ENCODE measurements around the gene RBM3. TPM values are rescaled to one million over a fixed set of nuclear protein-coding genes. Genes with fewer than 3 reads are reported as not detected.

Gene RBM3
- total RNA-seq, 5 donors from 2014 or later (not counting 1 experiment from before 2014, with no cell fraction given) = 212 to 345 (median 222) TPM

- no peak for ATAC-seq (replicated peaks in 1 of 4)
- WGBS (ENCODE audit: insufficient coverage) = no CpG with 5 or more reads among the region's 16 CpGs
- ChIA-PET CTCF (no interaction called here), POLR2A (no interaction called here)
- Histone ChIP-seq H3K9me3 (no peaks in the 10 kb centered on the region), H3K27ac (ENCODE audit: low read length) (no peak overlapping the region), H3K36me3 (ENCODE audit: control insufficient read depth in 2 of 2, extremely low read depth in 1 of 2, insufficient read depth in 1 of 2, low read length in 1 of 2) (peaks cover 5 to 17% of the 10 kb centered on the region in 2 donors), H3K27me3 (replicated peaks in 1 of 2; ENCODE audit: control insufficient read depth in 2 of 2, extremely low read depth in 1 of 2, insufficient read depth in 2 of 2, low read length in 1 of 2) (no peaks in the 10 kb centered on the region), H3K4me3 (ENCODE audit: control insufficient read depth in 1 of 2, extremely low read depth in 1 of 2, low read length in 1 of 2) (no peak overlapping the region), H3K4me1 (ENCODE audit: control insufficient read depth in 1 of 2, extremely low read depth in 1 of 2, insufficient read depth in 2 of 2, low read length in 2 of 2) (no peaks in the 10 kb centered on the region)
- Mint-ChIP-seq H3K9me3 (no peaks in the 10 kb centered on the region), H3K27me3 (no peaks in the 10 kb centered on the region), H3K27ac (no peak overlapping the region), H3K4me1 (no peaks in the 10 kb centered on the region), H3K4me3 (no peak overlapping the region), H3K36me3 (peaks cover 11% of the 10 kb centered on the region)
- no peak for DNase-seq
Measured at GRCh38 chrX:48604701-48605100, 30.4 kb downstream of the RBM3 start.

- H3K4me3 Mint-ChIP-seq = no peak overlapping the region
- ATAC-seq (replicated peaks in 1 of 4) = peak in 1 of 4 experiments; percentile 19
- ChIA-PET CTCF (no interaction called here), POLR2A (no interaction called here)
- no peak for DNase-seq
- no peaks in the 10 kb centered on the region for H3K4me1 Mint-ChIP-seq
- H3K9me3 Mint-ChIP-seq = no peaks in the 10 kb centered on the region
- Histone ChIP-seq H3K27me3 (replicated peaks in 1 of 2; ENCODE audit: control insufficient read depth in 2 of 2, extremely low read depth in 1 of 2, insufficient read depth in 2 of 2, low read length in 1 of 2) (no peaks in the 10 kb centered on the region), H3K27ac (ENCODE audit: low read length) (no peak overlapping the region), H3K4me1 (ENCODE audit: control insufficient read depth in 1 of 2, extremely low read depth in 1 of 2, insufficient read depth in 2 of 2, low read length in 2 of 2) (no peaks in the 10 kb centered on the region), H3K4me3 (ENCODE audit: control insufficient read depth in 1 of 2, extremely low read depth in 1 of 2, low read length in 1 of 2) (no peak overlapping the region), H3K9me3 (no peaks in the 10 kb centered on the region), H3K36me3 (ENCODE audit: control insufficient read depth in 2 of 2, extremely low read depth in 1 of 2, insufficient read depth in 1 of 2, low read length in 1 of 2) (peaks cover 5 to 8% of the 10 kb centered on the region in 2 donors)
- H3K36me3 Mint-ChIP-seq = peaks cover 11% of the 10 kb centered on the region
- no peaks in the 10 kb centered on the region for H3K27me3 Mint-ChIP-seq
- H3K27ac Mint-ChIP-seq = no peak overlapping the region
- no CpG with 5 or more reads among the region's 6 CpGs for WGBS (ENCODE audit: insufficient coverage)
Measured at GRCh38 chrX:48606091-48606490, 31.8 kb downstream of the RBM3 start.

- CTCF ChIA-PET = no interaction called here
- WGBS (ENCODE audit: insufficient coverage) = 83% methylated on average over 1 of the region's 2 CpGs
- no peak overlapping the region for H3K4me3 Mint-ChIP-seq
- POLR2A ChIA-PET = no interaction called here
- no peak overlapping the region for H3K27ac Mint-ChIP-seq
- no peak for ATAC-seq (replicated peaks in 1 of 4)
- H3K27me3 ChIP-seq (replicated peaks in 1 of 2; ENCODE audit: control insufficient read depth in 2 of 2, extremely low read depth in 1 of 2, insufficient read depth in 2 of 2, low read length in 1 of 2) = no peaks in the 10 kb centered on the region
- H3K4me1 ChIP-seq (ENCODE audit: control insufficient read depth in 1 of 2, extremely low read depth in 1 of 2, insufficient read depth in 2 of 2, low read length in 2 of 2) = no peaks in the 10 kb centered on the region
- no peaks in the 10 kb centered on the region for H3K9me3 ChIP-seq
- H3K4me3 ChIP-seq (ENCODE audit: control insufficient read depth in 1 of 2, extremely low read depth in 1 of 2, low read length in 1 of 2) = no peak overlapping the region
- H3K4me1 Mint-ChIP-seq = no peaks in the 10 kb centered on the region
- no peak for DNase-seq
- H3K27ac ChIP-seq (ENCODE audit: low read length) = no peak overlapping the region
- H3K36me3 ChIP-seq (ENCODE audit: control insufficient read depth in 2 of 2, extremely low read depth in 1 of 2, insufficient read depth in 1 of 2, low read length in 1 of 2) = no peaks in the 10 kb centered on the region
- no peaks in the 10 kb centered on the region for H3K9me3 Mint-ChIP-seq
- no peaks in the 10 kb centered on the region for H3K36me3 Mint-ChIP-seq
- peaks cover 0 to 4% of the 10 kb centered on the region in 2 donors for H3K27me3 Mint-ChIP-seq
Measured at GRCh38 chrX:48611703-48612102, 37.4 kb downstream of the RBM3 start.

GRCh38 chrX:48613502-48614160 lies 39.3 kb downstream of the RBM3 start:
- POLR2A ChIA-PET = no interaction called here
- CTCF ChIA-PET = no interaction called here
- Mint-ChIP-seq H3K36me3 (no peaks in the 10 kb centered on the region), H3K27me3 (peaks cover 0 to 8% of the 10 kb centered on the region in 2 donors), H3K27ac (no peak overlapping the region), H3K9me3 (no peaks in the 10 kb centered on the region), H3K4me3 (no peak overlapping the region), H3K4me1 (no peaks in the 10 kb centered on the region)
- Histone ChIP-seq H3K36me3 (ENCODE audit: control insufficient read depth in 2 of 2, extremely low read depth in 1 of 2, insufficient read depth in 1 of 2, low read length in 1 of 2) (no peaks in the 10 kb centered on the region), H3K4me3 (ENCODE audit: control insufficient read depth in 1 of 2, extremely low read depth in 1 of 2, low read length in 1 of 2) (no peak overlapping the region), H3K27me3 (replicated peaks in 1 of 2; ENCODE audit: control insufficient read depth in 2 of 2, extremely low read depth in 1 of 2, insufficient read depth in 2 of 2, low read length in 1 of 2) (no peaks in the 10 kb centered on the region), H3K4me1 (ENCODE audit: control insufficient read depth in 1 of 2, extremely low read depth in 1 of 2, insufficient read depth in 2 of 2, low read length in 2 of 2) (no peaks in the 10 kb centered on the region), H3K9me3 (no peaks in the 10 kb centered on the region), H3K27ac (ENCODE audit: low read length) (no peak overlapping the region)
- DNase-seq (no peak), ATAC-seq (replicated peaks in 1 of 4) (no peak)
- 100% methylated on average over 1 of the region's 6 CpGs for WGBS (ENCODE audit: insufficient coverage)

GRCh38 chrX:48616576-48616975 lies 42.3 kb downstream of the RBM3 start:
- peaks cover 0 to 8% of the 10 kb centered on the region in 2 donors for H3K27me3 Mint-ChIP-seq
- Histone ChIP-seq H3K4me1 (ENCODE audit: control insufficient read depth in 1 of 2, extremely low read depth in 1 of 2, insufficient read depth in 2 of 2, low read length in 2 of 2) (no peaks in the 10 kb centered on the region), H3K36me3 (ENCODE audit: control insufficient read depth in 2 of 2, extremely low read depth in 1 of 2, insufficient read depth in 1 of 2, low read length in 1 of 2) (no peaks in the 10 kb centered on the region), H3K4me3 (ENCODE audit: control insufficient read depth in 1 of 2, extremely low read depth in 1 of 2, low read length in 1 of 2) (no peak overlapping the region), H3K9me3 (no peaks in the 10 kb centered on the region), H3K27ac (ENCODE audit: low read length) (no peak overlapping the region), H3K27me3 (replicated peaks in 1 of 2; ENCODE audit: control insufficient read depth in 2 of 2, extremely low read depth in 1 of 2, insufficient read depth in 2 of 2, low read length in 1 of 2) (no peaks in the 10 kb centered on the region)
- ATAC-seq (replicated peaks in 1 of 4) (no peak), DNase-seq (no peak)
- no peaks in the 10 kb centered on the region for H3K4me1 Mint-ChIP-seq
- POLR2A ChIA-PET = interaction anchor here in 1 of 2 donors (0.5 kb wide), 1 partner anchor 12 kb away, joined by 7 read pairs; no protein-coding TSS in a partner anchor
- no peaks in the 10 kb centered on the region for H3K9me3 Mint-ChIP-seq
- no peak overlapping the region for H3K4me3 Mint-ChIP-seq
- H3K27ac Mint-ChIP-seq = no peak overlapping the region
- CTCF ChIA-PET = no interaction called here
- no peaks in the 10 kb centered on the region for H3K36me3 Mint-ChIP-seq
- 38% methylated on average over 3 of the region's 5 CpGs for WGBS (ENCODE audit: insufficient coverage)

- no peaks in the 10 kb centered on the region for H3K27me3 ChIP-seq (replicated peaks in 1 of 2; ENCODE audit: control insufficient read depth in 2 of 2, extremely low read depth in 1 of 2, insufficient read depth in 2 of 2, low read length in 1 of 2)
- H3K4me3 Mint-ChIP-seq = no peak overlapping the region
- H3K27ac Mint-ChIP-seq = no peak overlapping the region
- H3K4me1 ChIP-seq (ENCODE audit: control insufficient read depth in 1 of 2, extremely low read depth in 1 of 2, insufficient read depth in 2 of 2, low read length in 2 of 2) = no peaks in the 10 kb centered on the region
- 42% methylated on average over 5 of the region's 8 CpGs for WGBS (ENCODE audit: insufficient coverage)
- no peaks in the 10 kb centered on the region for H3K36me3 ChIP-seq (ENCODE audit: control insufficient read depth in 2 of 2, extremely low read depth in 1 of 2, insufficient read depth in 1 of 2, low read length in 1 of 2)
- H3K9me3 ChIP-seq = no peaks in the 10 kb centered on the region
- H3K27me3 Mint-ChIP-seq = peaks cover 0 to 8% of the 10 kb centered on the region in 2 donors
- no peaks in the 10 kb centered on the region for H3K9me3 Mint-ChIP-seq
- no peak overlapping the region for H3K4me3 ChIP-seq (ENCODE audit: control insufficient read depth in 1 of 2, extremely low read depth in 1 of 2, low read length in 1 of 2)
- ATAC-seq (replicated peaks in 1 of 4) = no peak
- no peak overlapping the region for H3K27ac ChIP-seq (ENCODE audit: low read length)
- ChIA-PET CTCF (no interaction called here), POLR2A (no interaction called here)
- no peaks in the 10 kb centered on the region for H3K36me3 Mint-ChIP-seq
- H3K4me1 Mint-ChIP-seq = no peaks in the 10 kb centered on the region
- DNase-seq = no peak
Measured at GRCh38 chrX:48617542-48618340, 43.5 kb downstream of the RBM3 start.
